ENCODE results near the gene ANO10. TPM values are rescaled to one million over a fixed set of nuclear protein-coding genes. Genes with fewer than 3 reads are reported as not detected.

ANO10 gene
- total and polyA plus RNA-seq, 8 donors = 3.6 to 202 (median 12.5) TPM

- Histone ChIP-seq H3K9me3 (peaks cover 6 to 25% (median 14%) of the 10 kb centered on the region in 4 donors), H3K27ac (no peak overlapping the region), H3K27me3 (no peaks in the 10 kb centered on the region), H3K4me3 (no peak overlapping the region), H3K36me3 (peaks cover 0 to 6% (median 2%) of the 10 kb centered on the region in 4 donors), H3K4me1 (no peaks in the 10 kb centered on the region)
- TF ChIP-seq EP300 (IDR thresholded peaks at IDR 0.05) (no peak), CTCF (IDR thresholded peaks at IDR 0.05) (no peak), POLR2A (IDR thresholded peaks at IDR 0.05) (no peak), POLR2AphosphoS5 (IDR thresholded peaks at IDR 0.05) (no peak)
- intact Hi-C loops (cut with DNase I; ENCODE audit: low total_unique reads) = no loop called here
- 67 to 83% (median 74%) methylated on average over 9 of the region's 9 CpGs for WGBS, 5 donors
- DNase-seq = no peak
Measured at GRCh38 chr3:43515970-43516635, 105.7 kb downstream of the ANO10 start.

- intact Hi-C loops (cut with DNase I; ENCODE audit: low total_unique reads) = no loop called here
- Histone ChIP-seq H3K27me3 (no peaks in the 10 kb centered on the region), H3K9me3 (peaks cover 6 to 25% (median 14%) of the 10 kb centered on the region in 4 donors), H3K4me1 (no peaks in the 10 kb centered on the region), H3K27ac (no peak overlapping the region), H3K4me3 (no peak overlapping the region), H3K36me3 (peaks cover 0 to 6% (median 2%) of the 10 kb centered on the region in 4 donors)
- no peak for DNase-seq
- WGBS, 5 donors = 80 to 89% (median 84%) methylated on average over 2 of the region's 2 CpGs
- TF ChIP-seq POLR2A (IDR thresholded peaks at IDR 0.05) = no peak
- no peak for TF ChIP-seq CTCF (IDR thresholded peaks at IDR 0.05)
- TF ChIP-seq POLR2AphosphoS5 (IDR thresholded peaks at IDR 0.05) = no peak
- no peak for TF ChIP-seq EP300 (IDR thresholded peaks at IDR 0.05)
Measured at GRCh38 chr3:43515208-43515917, 106.4 kb downstream of the ANO10 start.

- no peak for TF ChIP-seq EP300 (IDR thresholded peaks at IDR 0.05)
- Histone ChIP-seq H3K9me3 (peaks cover 0 to 1% (median 0%) of the 10 kb centered on the region in 4 donors), H3K4me1 (no peaks in the 10 kb centered on the region), H3K27me3 (no peaks in the 10 kb centered on the region), H3K27ac (no peak overlapping the region), H3K36me3 (no peaks in the 10 kb centered on the region), H3K4me3 (no peak overlapping the region)
- intact Hi-C loops (cut with DNase I; ENCODE audit: low total_unique reads) = no loop called here
- DNase-seq = no peak
- WGBS, 5 donors = 85 to 91% (median 87%) methylated on average over 5 of the region's 5 CpGs
Measured at GRCh38 chr3:43512754-43513404, 108.9 kb downstream of the ANO10 start.

GRCh38 chr3:43506644-43507043 is 115.2 kb downstream of the ANO10 start:
- Histone ChIP-seq H3K9me3 (no peaks in the 10 kb centered on the region), H3K4me3 (no peak overlapping the region), H3K27me3 (no peaks in the 10 kb centered on the region), H3K4me1 (no peaks in the 10 kb centered on the region), H3K27ac (no peak overlapping the region), H3K36me3 (no peaks in the 10 kb centered on the region)
- intact Hi-C loops (cut with DNase I; ENCODE audit: low total_unique reads) = no loop called here
- WGBS, 5 donors = 58 to 62% (median 60%) methylated on average over 4 of the region's 4 CpGs
- no peak for TF ChIP-seq POLR2A (IDR thresholded peaks at IDR 0.05)
- DNase-seq = no peak

GRCh38 chr3:43505351-43505750 is 116.5 kb downstream of the ANO10 start:
- no peaks in the 10 kb centered on the region for H3K9me3 ChIP-seq
- intact Hi-C loops (cut with DNase I; ENCODE audit: low total_unique reads) = no loop called here
- no peak for DNase-seq
- H3K27ac ChIP-seq = no peak overlapping the region
- H3K4me3 ChIP-seq = no peak overlapping the region
- no peaks in the 10 kb centered on the region for H3K27me3 ChIP-seq
- no peak for TF ChIP-seq EP300 (IDR thresholded peaks at IDR 0.05)
- no peak for TF ChIP-seq POLR2A (IDR thresholded peaks at IDR 0.05)
- no peak for TF ChIP-seq POLR2AphosphoS5 (IDR thresholded peaks at IDR 0.05)
- no peak for TF ChIP-seq CTCF (IDR thresholded peaks at IDR 0.05)
- no peaks in the 10 kb centered on the region for H3K36me3 ChIP-seq
- 45 to 57% (median 48%) methylated on average over 3 of the region's 3 CpGs for WGBS, 5 donors
- no peaks in the 10 kb centered on the region for H3K4me1 ChIP-seq

Data from stomach (tissue), 9 donors.